ENCODE results near the gene GLYAT.
"Not testable (repeated sequence)": the region's sequence is repeated elsewhere in the genome, so short reads cannot be mapped to it uniquely, and the experiment has no call there.

GLYAT gene

GRCh38 chr11:58719406-58720117, 12.2 kb downstream of the GLYAT start:
- no peak overlapping the region for H3K4me3 Mint-ChIP-seq
- H3K9me3 Mint-ChIP-seq: peaks cover 2 to 6% of the 10 kb centered on the region in 2 donors
- no peak for ATAC-seq
- DNase-seq: no peak
- no peaks in the 10 kb centered on the region for H3K4me1 Mint-ChIP-seq
- H3K27ac Mint-ChIP-seq: no peak overlapping the region
- H3K27me3 Mint-ChIP-seq: no peaks in the 10 kb centered on the region

- no peaks in the 10 kb centered on the region for H3K27me3 Mint-ChIP-seq
- no peak overlapping the region for H3K4me3 Mint-ChIP-seq
- peaks cover 10 to 14% of the 10 kb centered on the region in 2 donors for H3K9me3 Mint-ChIP-seq
- H3K4me1 Mint-ChIP-seq: no peaks in the 10 kb centered on the region
- no peak for DNase-seq
- ATAC-seq: no peak
- H3K27ac Mint-ChIP-seq: no peak overlapping the region
Measured at GRCh38 chr11:58712531-58712930, 19.2 kb downstream of the GLYAT start.

- no peak overlapping the region for H3K27ac Mint-ChIP-seq
- ATAC-seq (no peak), DNase-seq (no peak)
- peaks cover 17 to 21% of the 10 kb centered on the region in 2 donors for H3K9me3 Mint-ChIP-seq
- no peaks in the 10 kb centered on the region for H3K4me1 Mint-ChIP-seq
- H3K27me3 Mint-ChIP-seq: no peaks in the 10 kb centered on the region
- no peak overlapping the region for H3K4me3 Mint-ChIP-seq
Measured at GRCh38 chr11:58711832-58712231, 19.9 kb downstream of the GLYAT start.

- DNase-seq (no peak), ATAC-seq (no peak)
- Mint-ChIP-seq H3K27me3 (no peaks in the 10 kb centered on the region), H3K4me1 (no peaks in the 10 kb centered on the region), H3K9me3 (peaks cover 17 to 20% of the 10 kb centered on the region in 2 donors), H3K4me3 (no peak overlapping the region), H3K27ac (no peak overlapping the region)
Measured at GRCh38 chr11:58707767-58708166, 24.0 kb downstream of the GLYAT start.

GRCh38 chr11:58696825-58697224, 34.9 kb downstream of the GLYAT start:
- H3K9me3 Mint-ChIP-seq, H3K4me1 Mint-ChIP-seq, H3K27me3 Mint-ChIP-seq, DNase-seq, H3K4me3 Mint-ChIP-seq, ATAC-seq, H3K27ac Mint-ChIP-seq: not testable (repeated sequence)

- Mint-ChIP-seq H3K27ac (peak overlapping the region in 1 of 2 donors; percentile 68), H3K27me3 (no peaks in the 10 kb centered on the region), H3K9me3 (no peaks in the 10 kb centered on the region), H3K4me1 (no peaks in the 10 kb centered on the region), H3K4me3 (no peak overlapping the region)
- DNase-seq: no peak
- no peak for ATAC-seq
Measured at GRCh38 chr11:58693026-58693425, 38.7 kb downstream of the GLYAT start.

- ATAC-seq: no peak
- Mint-ChIP-seq H3K4me3 (no peak overlapping the region), H3K27ac (no peak overlapping the region), H3K9me3 (no peaks in the 10 kb centered on the region), H3K4me1 (no peaks in the 10 kb centered on the region), H3K27me3 (no peaks in the 10 kb centered on the region)
- DNase-seq: no peak
Measured at GRCh38 chr11:58691675-58692074, 40.1 kb downstream of the GLYAT start.

- Mint-ChIP-seq H3K27me3 (no peaks in the 10 kb centered on the region), H3K9me3 (no peaks in the 10 kb centered on the region), H3K27ac (no peak overlapping the region), H3K4me3 (no peak overlapping the region), H3K4me1 (peaks cover 14% of the 10 kb centered on the region)
- DNase-seq: no peak
- ATAC-seq: no peak
Measured at GRCh38 chr11:58688789-58689503, 42.8 kb downstream of the GLYAT start.

- H3K27me3 Mint-ChIP-seq: no peaks in the 10 kb centered on the region
- no peak overlapping the region for H3K27ac Mint-ChIP-seq
- H3K4me3 Mint-ChIP-seq: peak overlapping the region; percentile 7 to 11
- DNase-seq (peak in 1 of 2 donors; percentile 38), ATAC-seq (peak; percentile 94)
- H3K9me3 Mint-ChIP-seq: peaks cover 0 to 7% of the 10 kb centered on the region in 2 donors
- H3K4me1 Mint-ChIP-seq: peaks cover 14% of the 10 kb centered on the region
Measured at GRCh38 chr11:58685973-58686722, 45.6 kb downstream of the GLYAT start.

- not testable (repeated sequence) for H3K4me3 Mint-ChIP-seq, H3K27ac Mint-ChIP-seq, H3K27me3 Mint-ChIP-seq, H3K9me3 Mint-ChIP-seq, DNase-seq, ATAC-seq
- H3K4me1 Mint-ChIP-seq: peaks cover 14% of the 10 kb centered on the region
Measured at GRCh38 chr11:58682660-58683059, 49.1 kb downstream of the GLYAT start.

GRCh38 chr11:58677536-58677935, 54.2 kb downstream of the GLYAT start:
- ATAC-seq, DNase-seq, H3K27ac Mint-ChIP-seq, H3K4me3 Mint-ChIP-seq, H3K4me1 Mint-ChIP-seq, H3K27me3 Mint-ChIP-seq, H3K9me3 Mint-ChIP-seq: not testable (repeated sequence)

- H3K9me3 Mint-ChIP-seq: no peaks in the 10 kb centered on the region
- no peaks in the 10 kb centered on the region for H3K4me1 Mint-ChIP-seq
- no peak overlapping the region for H3K27ac Mint-ChIP-seq
- DNase-seq (no peak), ATAC-seq (no peak)
- no peaks in the 10 kb centered on the region for H3K27me3 Mint-ChIP-seq
- no peak overlapping the region for H3K4me3 Mint-ChIP-seq
Measured at GRCh38 chr11:58676563-58677135, 55.1 kb downstream of the GLYAT start.

GRCh38 chr11:58675334-58676155, 56.2 kb downstream of the GLYAT start:
- Mint-ChIP-seq H3K9me3 (no peaks in the 10 kb centered on the region), H3K27ac (no peak overlapping the region), H3K4me1 (no peaks in the 10 kb centered on the region), H3K4me3 (no peak overlapping the region), H3K27me3 (no peaks in the 10 kb centered on the region)
- DNase-seq (peak; percentile 69), ATAC-seq (peak; percentile 91)

GRCh38 chr11:58674609-58675008, 57.1 kb downstream of the GLYAT start:
- Mint-ChIP-seq H3K27ac (no peak overlapping the region), H3K27me3 (no peaks in the 10 kb centered on the region), H3K4me3 (no peak overlapping the region), H3K4me1 (no peaks in the 10 kb centered on the region), H3K9me3 (no peaks in the 10 kb centered on the region)
- ATAC-seq (no peak), DNase-seq (no peak)

All from stimulated activated naive CD8-positive, alpha-beta T cell treated with anti-CD3 and anti-CD28 coated beads, Interleukin-15, amount 100 ng/mL, for 72 hours (primary cell).